HFFc6 (cell line): ENCODE results near the gene CEP19. TPM values are rescaled to one million over a fixed set of nuclear protein-coding genes. Genes with fewer than 3 reads are reported as not detected.

Source experiments
- DNase-seq: peaks from one replicate; pipeline ENCODE4 v3.0.0-alpha.2; 2018
- H3K27ac Mint-ChIP-seq: 2 replicates; pipeline ENCODE4 v1.8.0; 2020; ENCODE audit warnings: mild to moderate bottlenecking, mixed read lengths
- H3K27me3 Mint-ChIP-seq: 2 replicates; pipeline ENCODE4 v1.8.0; 2021; ENCODE audit warnings: mild to moderate bottlenecking, moderate library complexity, mixed read lengths; ENCODE audit not compliant: insufficient read depth
- H3K36me3 Mint-ChIP-seq: 2 replicates; pipeline ENCODE4 v1.8.0; 2021; ENCODE audit warnings: low read depth, mixed read lengths
- H3K4me1 Mint-ChIP-seq: 2 replicates; pipeline ENCODE4 v1.8.0; 2020; ENCODE audit warnings: low read depth, mixed read lengths
- H3K4me3 Mint-ChIP-seq: 2 replicates; pipeline ENCODE4 v1.8.0; 2020; ENCODE audit warnings: mild to moderate bottlenecking, moderate library complexity, mixed read lengths
- H3K9me3 Mint-ChIP-seq: 2 replicates; pipeline ENCODE4 v1.8.0; 2020; ENCODE audit warnings: mild to moderate bottlenecking, mixed read lengths
- CTCF ChIP-seq: fragments of 200-600 bp; sonication (generic); IDR thresholded peaks from 2 replicates; pipeline ENCODE4 v1.5.0; 2021; ENCODE audit warnings: antibody characterized with exemption, mild to moderate bottlenecking
- total RNA-seq, 6 experiments: library from RNA; stranded (reverse); fragmentation: NEBNext Ultra II Directional; extraction: Animal tissue kit (Norgen Biotek cat#: 25700); gene quantifications; 2 replicates in 1 of 6; 3 replicates in 5 of 6; pipeline ENCODE4 v1.2.3, GENCODE V29; 2021

Gene CEP19
- total RNA-seq, 6 experiments from 2014 or later: 1.9 to 2.6 (median 2.1) TPM

GRCh38 chr3:196739671-196740480 lies 27.8 kb upstream of the CEP19 start, which contains the start of gene PAK2:
PAK2 (plus strand) TSS chr3:196739857; CDS start chr3:196782647, 42,790 bp downstream.
- H3K4me1 Mint-ChIP-seq: peaks cover 39% of the 10 kb centered on the region
- H3K9me3 Mint-ChIP-seq: peaks cover 5% of the 10 kb centered on the region
- H3K36me3 Mint-ChIP-seq: peaks cover 10% of the 10 kb centered on the region
- TF ChIP-seq CTCF: peak; percentile 41; the same call in 1 of the 2 replicates
- no peaks in the 10 kb centered on the region for H3K27me3 Mint-ChIP-seq
- DNase-seq: peak; percentile 71
- peak within 1 kb of the TSS; percentile 98 for H3K27ac Mint-ChIP-seq
- H3K4me3 Mint-ChIP-seq: peak within 1 kb of the TSS; percentile 97

DNA sequence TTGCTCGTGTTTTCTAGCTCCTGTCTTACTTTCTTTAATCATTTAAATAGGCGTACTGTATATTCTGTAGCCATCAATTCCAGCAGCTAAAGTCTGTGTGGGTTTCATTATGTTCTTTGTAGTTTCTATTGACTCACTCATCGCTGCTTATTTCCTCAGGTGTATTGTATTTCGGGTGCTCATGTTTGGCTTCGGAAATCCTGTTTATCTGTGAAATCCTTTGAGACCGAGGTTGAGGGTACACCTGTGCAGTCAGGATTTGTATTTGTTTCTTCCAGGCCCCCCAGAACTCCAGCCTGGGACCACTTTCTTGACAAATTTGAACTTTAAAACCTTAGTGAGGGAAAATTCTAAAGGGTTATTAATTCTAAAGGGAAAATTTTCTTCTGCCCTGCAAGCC lies 25.6 kb upstream of the CEP19 start:
- peaks cover 32% of the 10 kb centered on the region for H3K4me1 Mint-ChIP-seq
- no peak for TF ChIP-seq CTCF
- no peak overlapping the region for H3K27ac Mint-ChIP-seq
- no peak for DNase-seq
- no peak overlapping the region for H3K4me3 Mint-ChIP-seq
- peaks cover 5% of the 10 kb centered on the region for H3K9me3 Mint-ChIP-seq
- H3K36me3 Mint-ChIP-seq: peaks cover 10% of the 10 kb centered on the region
- H3K27me3 Mint-ChIP-seq: no peaks in the 10 kb centered on the region

- TF ChIP-seq CTCF: no peak
- Mint-ChIP-seq H3K36me3 (peaks cover 9% of the 10 kb centered on the region), H3K4me1 (peaks cover 29% of the 10 kb centered on the region), H3K4me3 (no peak overlapping the region), H3K27me3 (no peaks in the 10 kb centered on the region), H3K9me3 (peaks cover 5% of the 10 kb centered on the region), H3K27ac (no peak overlapping the region; the same call in 1 of the 2 replicates)
- no peak for DNase-seq
These were observed 24.8 kb upstream of the CEP19 start for GRCh38 chr3:196736670-196737374.

DNA sequence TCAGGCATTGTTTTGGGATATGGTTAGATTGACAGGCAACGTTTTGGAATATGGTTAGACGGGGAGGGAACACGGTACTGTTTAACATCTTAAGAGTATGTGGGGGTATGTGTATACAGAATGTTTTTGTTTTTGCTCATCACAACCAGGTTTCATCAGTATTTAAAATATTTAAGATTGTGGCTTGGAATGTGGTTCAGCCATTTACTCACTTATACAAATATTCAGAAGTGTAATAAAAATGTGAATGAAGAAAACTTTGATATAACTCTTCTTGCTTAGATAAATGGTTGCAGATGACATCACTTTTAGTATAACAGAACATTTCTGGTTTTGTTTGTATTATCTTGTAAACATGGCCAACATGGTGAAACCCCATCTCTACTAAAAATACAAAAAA lies 23.7 kb upstream of the CEP19 start:
- no peaks in the 10 kb centered on the region for H3K27me3 Mint-ChIP-seq
- peaks cover 20% of the 10 kb centered on the region for H3K4me1 Mint-ChIP-seq
- peak; percentile 39 for DNase-seq
- TF ChIP-seq CTCF: no peak
- H3K4me3 Mint-ChIP-seq: no peak overlapping the region
- H3K9me3 Mint-ChIP-seq: peaks cover 5% of the 10 kb centered on the region
- H3K27ac Mint-ChIP-seq: peak overlapping the region; percentile 0; the same call in 1 of the 2 replicates
- peaks cover 7% of the 10 kb centered on the region for H3K36me3 Mint-ChIP-seq

DNA sequence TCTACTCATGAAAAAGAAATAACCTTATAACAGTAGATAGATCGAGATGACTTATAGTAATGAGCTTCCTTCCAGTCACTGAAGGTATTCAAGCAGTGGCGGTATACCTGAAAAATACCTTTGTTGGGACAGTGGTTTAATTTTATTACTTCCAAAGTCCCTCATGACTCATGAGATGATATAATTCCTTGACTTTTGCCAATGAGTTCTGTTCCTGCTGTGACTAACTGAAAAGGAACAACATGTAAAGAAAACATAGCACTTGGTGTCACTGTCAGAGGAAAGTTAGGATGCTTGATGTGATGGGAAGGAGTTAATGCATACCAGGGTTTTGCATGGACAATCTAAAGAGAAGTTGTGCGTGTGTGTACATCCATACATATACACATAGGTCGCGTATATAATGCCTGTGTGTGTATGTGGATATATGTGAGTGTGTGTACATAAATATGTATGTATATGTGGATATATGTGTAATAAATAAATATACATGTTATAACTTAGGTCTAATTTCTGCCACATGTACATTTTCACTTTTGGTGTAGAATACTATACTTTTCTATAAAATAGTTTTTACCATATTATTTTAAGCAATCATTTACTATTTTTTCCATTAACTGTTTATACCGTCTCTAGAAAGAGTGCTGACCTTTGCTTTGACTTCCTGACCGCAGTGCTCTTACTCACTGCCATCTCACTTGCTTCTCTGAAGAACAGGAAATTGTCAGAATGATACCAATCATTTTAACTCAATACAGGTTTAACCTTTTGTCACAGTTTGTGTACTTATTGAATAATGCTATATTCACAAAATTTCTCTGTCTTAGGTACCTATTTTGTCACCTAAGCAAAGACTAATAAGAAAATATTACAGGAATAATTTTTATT lies 15.0 kb upstream of the CEP19 start:
- Mint-ChIP-seq H3K4me1 (peaks cover 26% of the 10 kb centered on the region), H3K27me3 (no peaks in the 10 kb centered on the region), H3K4me3 (peak overlapping the region; percentile 37), H3K27ac (peak overlapping the region; percentile 63), H3K36me3 (peaks cover 12% of the 10 kb centered on the region), H3K9me3 (no peaks in the 10 kb centered on the region)
- peak; percentile 60 for DNase-seq
- no peak for TF ChIP-seq CTCF
